Neuronal stem cell (in vitro differentiated cells): ENCODE data around the gene ITPA.

ENCODE experiments used
- DNase-seq: peaks from one replicate; pipeline ENCODE4 v3.0.0-alpha.2; 2013; ENCODE audit warnings: low spot score
- H2AFZ ChIP-seq: one replicate; pipeline ENCODE4 v1.6.1; 2013; ENCODE audit warnings: mild to moderate bottlenecking, low read length, inconsistent platforms
- H2AK5ac ChIP-seq: 2 replicates; pipeline ENCODE4 v1.6.1; 2013; ENCODE audit warnings: low read depth, mild to moderate bottlenecking, inconsistent platforms, low read length, moderate library complexity, mixed read lengths
- H2BK120ac ChIP-seq: 2 replicates; pipeline ENCODE4 v1.6.1; 2013; ENCODE audit warnings: low read depth, mild to moderate bottlenecking, inconsistent platforms, low read length, moderate library complexity, mixed read lengths
- H2BK12ac ChIP-seq: one replicate; pipeline ENCODE4 v1.6.1; 2013; ENCODE audit warnings: low read length, inconsistent platforms
- H2BK15ac ChIP-seq: 2 replicates; pipeline ENCODE4 v1.6.1; 2013; ENCODE audit warnings: mild to moderate bottlenecking, low read length, inconsistent platforms, mixed read lengths
- H2BK5ac ChIP-seq: one replicate; pipeline ENCODE4 v1.6.1; 2013; ENCODE audit warnings: inconsistent platforms, mild to moderate bottlenecking, low read length, moderate library complexity
- H3K14ac ChIP-seq: one replicate; pipeline ENCODE4 v1.6.1; 2013; ENCODE audit warnings: low read length, inconsistent platforms
- H3K18ac ChIP-seq: 2 replicates; pipeline ENCODE4 v1.6.1; 2013; ENCODE audit warnings: low read length, inconsistent platforms
- H3K23ac ChIP-seq: 2 replicates; pipeline ENCODE4 v1.6.1; 2013; ENCODE audit warnings: low read depth, mild to moderate bottlenecking, mixed read lengths, low read length, inconsistent platforms; ENCODE audit not compliant: poor library complexity
- H3K27ac ChIP-seq: replicated peaks from 3 replicates; pipeline ENCODE4 v1.5.1; 2013; ENCODE audit warnings: low read length, inconsistent platforms
- H3K27me3 ChIP-seq, 3 experiments: 2 replicates each; pipeline ENCODE4 v1.6.1; 2013; ENCODE audit warnings: low read length in 3 of 3, mild to moderate bottlenecking in 2 of 3, inconsistent platforms in 1 of 3, low read depth in 1 of 3, mixed read lengths in 1 of 3, moderate library complexity in 1 of 3; ENCODE audit not compliant: control insufficient read depth in 3 of 3, insufficient read depth in 3 of 3
- H3K36me3 ChIP-seq, 2 donors: replicated peaks in 1 of 2; 2 replicates each; pipeline ENCODE4 v1.6.1; 2013; ENCODE audit warnings: low read length in 2 of 2; ENCODE audit not compliant: control insufficient read depth in 2 of 2, insufficient read depth in 2 of 2
- H3K4ac ChIP-seq: 2 replicates; pipeline ENCODE4 v1.6.1; 2013; ENCODE audit warnings: inconsistent platforms, mild to moderate bottlenecking, low read length, moderate library complexity
- H3K4me1 ChIP-seq, 2 donors: 1 replicate in 1 of 2; 2 replicates in 1 of 2; pipeline ENCODE4 v1.6.1; 2013; ENCODE audit warnings: low read length in 2 of 2, low read depth in 1 of 2; ENCODE audit not compliant: control insufficient read depth in 2 of 2, insufficient read depth in 1 of 2
- H3K4me2 ChIP-seq: one replicate; pipeline ENCODE4 v1.6.1; 2013; ENCODE audit warnings: mild to moderate bottlenecking, low read length, inconsistent platforms; ENCODE audit not compliant: insufficient read depth, poor library complexity, severe bottlenecking
- H3K4me3 ChIP-seq, 2 donors: 2 replicates each; pipeline ENCODE4 v1.5.1; 2013; ENCODE audit warnings: low read length in 2 of 2, mild to moderate bottlenecking in 2 of 2, inconsistent platforms in 1 of 2, moderate library complexity in 1 of 2
- H3K79me1 ChIP-seq: one replicate; pipeline ENCODE4 v1.6.1; 2013; ENCODE audit warnings: low read depth, mild to moderate bottlenecking, inconsistent platforms, low read length, moderate library complexity
- H3K9ac ChIP-seq: one replicate; pipeline ENCODE4 v1.6.1; 2013; ENCODE audit warnings: mild to moderate bottlenecking, low read depth, low read length, inconsistent platforms; ENCODE audit not compliant: poor library complexity
- H3K9me3 ChIP-seq, 2 donors: replicated peaks in 1 of 2; 2 replicates each; pipeline versions ENCODE3 to v1.6.1; 2013; ENCODE audit warnings: low read length in 2 of 2, mild to moderate bottlenecking in 2 of 2, inconsistent platforms in 1 of 2, low read depth in 1 of 2, mixed read lengths in 1 of 2, moderate library complexity in 1 of 2; ENCODE audit not compliant: control insufficient read depth in 2 of 2, insufficient read depth in 1 of 2
- H4K8ac ChIP-seq: one replicate; pipeline ENCODE4 v1.6.1; 2013; ENCODE audit warnings: low read depth, mild to moderate bottlenecking, inconsistent platforms, low read length, moderate library complexity
- H4K91ac ChIP-seq: one replicate; pipeline ENCODE4 v1.6.1; 2013; ENCODE audit warnings: low read length, low read depth, mild to moderate bottlenecking, inconsistent platforms; ENCODE audit not compliant: poor library complexity
- whole genome bisulfite sequencing, 2 donors: extraction: QIAGEN DNeasy Blood & Tissue Kit; methylation state at CpG; one replicate each; pipeline ENCODE4 v1.1.7; 2013; ENCODE audit warnings: missing lambda C conversion rate in 2 of 2, mixed read lengths in 1 of 2; ENCODE audit not compliant: insufficient read length in 2 of 2, insufficient replicate concordance in 1 of 2; ENCODE audit errors: extremely low coverage in 2 of 2; 5-methylcytosine and 5-hydroxymethylcytosine counted together

Gene ITPA

DNA sequence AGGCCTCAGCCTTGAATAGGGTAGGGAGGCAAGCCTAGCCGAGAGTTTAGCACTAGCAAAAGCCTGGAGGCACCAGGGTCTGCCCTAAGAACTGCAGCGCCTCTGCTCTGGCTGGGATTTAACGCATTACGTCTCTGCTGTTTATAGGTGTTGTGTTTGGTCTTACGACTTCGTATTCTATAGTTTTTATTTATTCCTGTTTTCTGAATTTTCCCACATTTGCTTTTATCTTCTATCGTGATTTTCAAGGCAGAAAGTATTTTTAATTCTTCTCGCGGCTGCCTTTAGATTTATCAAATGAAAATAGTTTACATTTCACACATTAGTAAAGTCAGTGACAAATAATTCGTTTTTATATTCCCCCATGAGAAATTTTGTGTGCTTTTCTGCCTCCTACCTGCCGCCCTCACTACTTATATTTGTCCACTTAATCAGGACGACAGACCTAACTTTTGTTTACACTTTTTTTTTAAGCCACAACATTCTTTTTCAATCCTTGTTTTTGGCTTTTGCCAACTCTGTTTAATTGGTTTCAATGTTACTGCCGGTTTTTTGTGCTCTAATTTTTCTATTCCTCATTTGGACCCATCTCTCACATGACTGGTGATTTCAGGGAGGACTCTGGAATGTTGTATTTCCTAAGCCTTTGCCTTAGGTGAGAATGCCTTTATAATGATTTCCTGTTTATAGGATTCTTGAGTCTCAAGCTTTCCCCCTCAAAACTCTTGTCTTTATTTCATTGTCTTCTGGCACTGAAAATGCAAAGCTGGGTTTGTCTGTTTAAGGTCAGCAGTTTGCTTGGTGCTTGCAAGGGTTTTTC lies 34.6 kb upstream of the ITPA start:
- no peak overlapping the region for H2BK15ac ChIP-seq
- peak overlapping the region; percentile 93 for H2AK5ac ChIP-seq
- peak overlapping the region; percentile 66 to 97 for H3K4me3 ChIP-seq
- no peak overlapping the region for H4K8ac ChIP-seq
- H3K27me3 ChIP-seq, result no peaks in the 10 kb centered on the region
- H3K23ac ChIP-seq, result peak overlapping the region; percentile 90
- H3K36me3 ChIP-seq, result no peaks in the 10 kb centered on the region
- H3K4me1 ChIP-seq, result peaks cover 11% of the 10 kb centered on the region in 2 donors
- H2AFZ ChIP-seq, result peak overlapping the region; percentile 99
- H3K27ac ChIP-seq, result peak overlapping the region; percentile 88
- H3K79me1 ChIP-seq, result no peaks in the 10 kb centered on the region
- no peak overlapping the region for H3K4ac ChIP-seq
- peak overlapping the region; percentile 91 for H3K18ac ChIP-seq
- H2BK5ac ChIP-seq, result peak overlapping the region; percentile 54
- peak overlapping the region; percentile 97 for H3K9ac ChIP-seq
- no peak overlapping the region for H2BK120ac ChIP-seq
- H2BK12ac ChIP-seq, result no peak overlapping the region
- DNase-seq, result no peak
- no peaks in the 10 kb centered on the region for H3K9me3 ChIP-seq
- WGBS, 2 donors, result no CpG with 5 or more reads among the region's 13 CpGs
- no peak overlapping the region for H3K14ac ChIP-seq
- peak overlapping the region; percentile 93 for H3K4me2 ChIP-seq
- no peak overlapping the region for H4K91ac ChIP-seq

- Histone ChIP-seq H4K8ac (no peak overlapping the region), H3K9me3 (no peaks in the 10 kb centered on the region)
- WGBS, 2 donors, result no CpG with 5 or more reads among the region's 1 CpG
Observed at GRCh38 chr20:3175270-3175669, 34.0 kb upstream of the ITPA start.

DNA sequence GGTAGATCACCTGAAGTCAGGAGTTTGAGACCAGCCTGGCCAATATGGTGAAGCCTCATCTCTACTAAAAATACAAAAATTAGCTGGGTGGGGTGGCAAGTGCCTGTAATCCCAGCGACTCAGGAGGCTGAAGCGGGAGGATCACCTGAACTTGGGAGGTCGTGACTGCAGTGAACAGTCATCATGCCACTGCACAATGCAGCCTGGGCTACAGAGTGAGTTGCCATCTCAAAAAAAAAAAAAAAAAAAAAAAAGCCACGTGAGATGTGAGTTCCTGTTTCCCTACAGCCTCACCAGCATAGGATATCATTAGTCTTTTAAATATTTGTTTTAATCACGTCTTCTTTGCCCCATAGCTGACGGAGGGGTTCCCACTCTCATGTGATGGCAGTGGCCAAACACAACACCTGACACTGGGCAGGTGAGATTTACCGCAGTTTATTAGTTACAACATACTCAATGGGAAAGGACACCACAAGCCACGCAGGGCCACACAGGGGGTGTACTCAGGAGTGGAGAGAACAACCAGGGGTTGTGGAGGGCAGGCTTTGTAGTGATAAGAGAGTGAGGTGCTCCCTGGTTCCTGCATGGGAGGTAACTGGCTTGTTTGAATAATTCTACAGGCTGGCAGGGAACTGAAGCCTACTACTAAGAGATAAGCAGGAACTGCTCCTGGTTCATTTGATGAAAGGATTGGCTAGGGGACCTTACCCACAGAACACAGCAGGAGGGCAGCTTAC lies 31.4 kb upstream of the ITPA start:
- Histone ChIP-seq H2BK5ac (no peak overlapping the region), H2AK5ac (no peak overlapping the region), H4K91ac (no peak overlapping the region), H3K4me2 (no peak overlapping the region), H3K27me3 (no peaks in the 10 kb centered on the region), H4K8ac (no peak overlapping the region), H2AFZ (no peak overlapping the region), H3K23ac (no peak overlapping the region), H3K18ac (no peak overlapping the region), H3K4me3 (no peak overlapping the region), H3K9ac (no peak overlapping the region), H3K9me3 (no peaks in the 10 kb centered on the region), H3K79me1 (no peaks in the 10 kb centered on the region), H3K4me1 (peaks cover 0 to 7% of the 10 kb centered on the region in 2 donors), H3K4ac (no peak overlapping the region), H2BK15ac (no peak overlapping the region), H3K14ac (no peak overlapping the region), H3K36me3 (no peaks in the 10 kb centered on the region), H2BK12ac (no peak overlapping the region), H3K27ac (no peak overlapping the region), H2BK120ac (no peak overlapping the region)
- DNase-seq, result no peak
- no CpG with 5 or more reads among the region's 8 CpGs for WGBS, 2 donors

More at GRCh38 chr20:3175270-3175669, 34.0 kb upstream of the ITPA start:
- no peak overlapping the region for H3K27ac ChIP-seq
- H2BK12ac ChIP-seq, result no peak overlapping the region
- H3K4me2 ChIP-seq, result no peak overlapping the region
- no peak overlapping the region for H3K23ac ChIP-seq
- peak overlapping the region in 1 of 2 donors; percentile 66 for H3K4me3 ChIP-seq
- H2AFZ ChIP-seq, result peak overlapping the region; percentile 99
- H2BK15ac ChIP-seq, result no peak overlapping the region
- H3K9ac ChIP-seq, result no peak overlapping the region
- no peak overlapping the region for H3K14ac ChIP-seq
- no peak overlapping the region for H2AK5ac ChIP-seq
- H3K4ac ChIP-seq, result no peak overlapping the region
- no peak overlapping the region for H4K91ac ChIP-seq
- no peak overlapping the region for H3K18ac ChIP-seq
- no peaks in the 10 kb centered on the region for H3K27me3 ChIP-seq
- H3K79me1 ChIP-seq, result no peaks in the 10 kb centered on the region
- no peaks in the 10 kb centered on the region for H3K36me3 ChIP-seq
- no peak overlapping the region for H2BK5ac ChIP-seq
- peaks cover 11% of the 10 kb centered on the region in 2 donors for H3K4me1 ChIP-seq
- no peak for DNase-seq
- no peak overlapping the region for H2BK120ac ChIP-seq

DNA sequence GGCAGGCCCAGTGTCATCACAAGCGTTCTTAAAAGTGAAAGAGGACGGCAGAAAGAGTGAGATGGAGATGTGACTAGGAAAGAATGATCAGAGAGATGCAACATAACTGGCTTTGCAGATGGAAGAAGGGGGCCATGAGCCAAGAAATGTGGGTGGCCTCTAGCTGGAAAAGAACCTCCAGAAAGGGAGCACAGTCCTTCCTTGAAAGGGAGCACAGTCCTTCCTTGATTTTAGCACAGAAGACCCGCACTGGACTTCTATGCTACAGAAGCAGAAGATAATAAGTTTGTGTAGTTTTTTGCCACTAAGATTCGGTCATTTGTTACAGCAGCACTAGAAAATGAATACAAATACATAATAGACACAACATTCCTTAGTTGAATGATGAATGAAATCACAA lies 29.0 kb upstream of the ITPA start:
- Histone ChIP-seq H2BK15ac (no peak overlapping the region), H3K9ac (no peak overlapping the region), H3K27me3 (no peaks in the 10 kb centered on the region), H3K23ac (no peak overlapping the region), H4K8ac (no peak overlapping the region), H3K4me3 (no peak overlapping the region), H4K91ac (no peak overlapping the region), H3K4ac (no peak overlapping the region), H3K4me1 (peaks cover 0 to 3% of the 10 kb centered on the region in 2 donors), H2BK12ac (peak overlapping the region; percentile 41), H3K18ac (no peak overlapping the region), H3K9me3 (no peaks in the 10 kb centered on the region), H3K14ac (no peak overlapping the region), H2AK5ac (no peak overlapping the region), H3K4me2 (no peak overlapping the region), H2AFZ (no peak overlapping the region), H3K79me1 (no peaks in the 10 kb centered on the region), H2BK5ac (no peak overlapping the region), H3K27ac (no peak overlapping the region), H3K36me3 (peaks cover 0 to 1% of the 10 kb centered on the region in 2 donors), H2BK120ac (no peak overlapping the region)
- WGBS, 2 donors, result no CpG with 5 or more reads among the region's 4 CpGs
- DNase-seq, result no peak
